ENCODE results near the gene NMRK2. TPM values are rescaled to one million over a fixed set of nuclear protein-coding genes. Genes with fewer than 3 reads are reported as not detected.

The NMRK2 gene
- total and polyA plus RNA-seq, 2 of the 13 experiments (the other 11 are each of a cell fraction or from before 2014, with no cell fraction given), result not detected

DNA sequence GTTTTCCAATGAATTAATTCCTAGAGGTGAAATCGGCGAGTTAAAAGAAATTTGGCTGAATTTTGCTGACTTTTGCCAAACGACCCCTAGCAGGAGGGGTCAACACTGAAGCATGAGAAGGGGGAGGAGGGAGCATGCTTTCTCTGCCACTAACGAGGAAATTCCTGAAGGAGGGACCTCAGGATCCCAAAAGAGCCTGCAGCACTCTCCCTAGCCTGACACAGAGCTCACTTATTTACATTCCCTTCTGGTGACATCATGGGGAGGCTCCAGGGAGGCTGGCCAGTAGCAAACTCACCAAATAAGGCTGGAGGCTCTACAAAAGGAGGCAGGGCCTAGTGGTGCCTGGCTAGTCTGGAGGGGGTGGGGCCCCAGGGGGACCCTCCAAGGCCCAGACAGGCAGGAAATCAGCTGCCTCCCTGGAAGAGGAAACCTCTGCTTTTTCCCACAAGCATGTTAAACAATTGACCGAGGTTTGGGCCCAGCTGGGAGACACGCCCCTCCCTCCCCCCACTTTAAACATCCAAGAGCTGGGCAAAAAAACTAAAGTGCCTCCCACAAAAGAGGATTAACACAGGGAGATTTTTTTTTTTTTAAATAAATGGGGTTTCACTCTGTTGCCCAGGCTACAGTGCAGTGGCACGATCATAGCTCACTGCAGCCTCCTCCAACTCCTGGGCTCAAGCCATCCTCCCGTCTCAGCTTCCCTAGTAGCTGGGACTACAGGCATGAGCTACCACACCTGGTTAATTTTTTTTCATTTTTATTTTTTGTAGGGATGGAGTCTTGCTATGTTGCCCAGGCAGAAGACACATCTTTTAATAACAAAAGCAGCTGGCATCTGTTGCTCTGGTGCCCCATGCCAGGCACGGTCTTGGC lies 35.9 kb downstream of the NMRK2 start (continued):
- TF ChIP-seq, protein P1, sequence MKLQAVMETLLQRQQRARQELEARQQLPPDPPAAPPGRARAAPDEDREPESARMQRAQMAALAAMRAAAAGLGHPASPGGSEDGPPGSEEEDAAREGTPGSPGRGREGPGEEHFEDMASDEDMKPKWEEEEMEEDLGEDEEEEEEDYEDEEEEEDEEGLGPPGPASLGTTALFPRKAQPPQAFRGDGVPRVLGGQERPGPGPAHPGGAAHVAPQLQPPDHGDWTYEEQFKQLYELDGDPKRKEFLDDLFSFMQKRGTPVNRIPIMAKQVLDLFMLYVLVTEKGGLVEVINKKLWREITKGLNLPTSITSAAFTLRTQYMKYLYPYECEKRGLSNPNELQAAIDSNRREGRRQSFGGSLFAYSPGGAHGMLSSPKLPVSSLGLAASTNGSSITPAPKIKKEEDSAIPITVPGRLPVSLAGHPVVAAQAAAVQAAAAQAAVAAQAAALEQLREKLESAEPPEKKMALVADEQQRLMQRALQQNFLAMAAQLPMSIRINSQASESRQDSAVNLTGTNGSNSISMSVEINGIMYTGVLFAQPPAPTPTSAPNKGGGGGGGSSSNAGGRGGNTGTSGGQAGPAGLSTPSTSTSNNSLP (IDR thresholded peaks at IDR 0.05; ENCODE audit: low read depth, low read length), result peak; percentile 31; the same call in 1 of the 2 replicates
- TF ChIP-seq MBD4 (IDR thresholded peaks at IDR 0.05; ENCODE audit: borderline replicate concordance, low read length) (no peak), FOXK2 (IDR thresholded peaks at IDR 0.05) (peak; percentile 87), NFE2 (CRISPR knock-in tag; IDR thresholded peaks at IDR 0.05) (no peak), ARNTL (CRISPR knock-in tag; IDR thresholded peaks at IDR 0.05) (no peak), POLR2G (IDR thresholded peaks at IDR 0.05; ENCODE audit: low read depth, low read length) (no peak), FOXK1 (CRISPR knock-in tag; IDR thresholded peaks at IDR 0.05; ENCODE audit: borderline replicate concordance, low read depth) (peak; percentile 94), ZNF780A (CRISPR knock-in tag; IDR thresholded peaks at IDR 0.05) (no peak), ZNF235 (CRISPR knock-in tag; IDR thresholded peaks at IDR 0.05; ENCODE audit: borderline replicate concordance) (no peak), ZNF30 (CRISPR knock-in tag; IDR thresholded peaks at IDR 0.05) (no peak), ISL2 (CRISPR knock-in tag; IDR thresholded peaks at IDR 0.05) (0 out of 2 replicates have a peak, but pooled peaks have one; percentile 6), KDM5A (IDR thresholded peaks at IDR 0.05; ENCODE audit: borderline replicate concordance, low read length) (no peak), ZNF558 (CRISPR knock-in tag; IDR thresholded peaks at IDR 0.05; ENCODE audit: borderline replicate concordance) (no peak; the same call in 1 of the 2 replicates), MAFF (IDR thresholded peaks at IDR 0.05; ENCODE audit: low read depth, low read length) (peak; percentile 56), SP4 (CRISPR knock-in tag; IDR thresholded peaks at IDR 0.05) (0 out of 2 replicates have a peak, but pooled peaks have one; percentile 52)
- TF ChIP-seq, protein P2, sequence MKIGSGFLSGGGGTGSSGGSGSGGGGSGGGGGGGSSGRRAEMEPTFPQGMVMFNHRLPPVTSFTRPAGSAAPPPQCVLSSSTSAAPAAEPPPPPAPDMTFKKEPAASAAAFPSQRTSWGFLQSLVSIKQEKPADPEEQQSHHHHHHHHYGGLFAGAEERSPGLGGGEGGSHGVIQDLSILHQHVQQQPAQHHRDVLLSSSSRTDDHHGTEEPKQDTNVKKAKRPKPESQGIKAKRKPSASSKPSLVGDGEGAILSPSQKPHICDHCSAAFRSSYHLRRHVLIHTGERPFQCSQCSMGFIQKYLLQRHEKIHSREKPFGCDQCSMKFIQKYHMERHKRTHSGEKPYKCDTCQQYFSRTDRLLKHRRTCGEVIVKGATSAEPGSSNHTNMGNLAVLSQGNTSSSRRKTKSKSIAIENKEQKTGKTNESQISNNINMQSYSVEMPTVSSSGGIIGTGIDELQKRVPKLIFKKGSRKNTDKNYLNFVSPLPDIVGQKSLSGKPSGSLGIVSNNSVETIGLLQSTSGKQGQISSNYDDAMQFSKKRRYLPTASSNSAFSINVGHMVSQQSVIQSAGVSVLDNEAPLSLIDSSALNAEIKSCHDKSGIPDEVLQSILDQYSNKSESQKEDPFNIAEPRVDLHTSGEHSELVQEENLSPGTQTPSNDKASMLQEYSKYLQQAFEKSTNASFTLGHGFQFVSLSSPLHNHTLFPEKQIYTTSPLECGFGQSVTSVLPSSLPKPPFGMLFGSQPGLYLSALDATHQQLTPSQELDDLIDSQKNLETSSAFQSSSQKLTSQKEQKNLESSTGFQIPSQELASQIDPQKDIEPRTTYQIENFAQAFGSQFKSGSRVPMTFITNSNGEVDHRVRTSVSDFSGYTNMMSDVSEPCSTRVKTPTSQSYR (CRISPR knock-in tag; IDR thresholded peaks at IDR 0.05; ENCODE audit: borderline replicate concordance), result peak; percentile 69; the same call in 1 of the 2 replicates
- TF ChIP-seq, protein P3, sequence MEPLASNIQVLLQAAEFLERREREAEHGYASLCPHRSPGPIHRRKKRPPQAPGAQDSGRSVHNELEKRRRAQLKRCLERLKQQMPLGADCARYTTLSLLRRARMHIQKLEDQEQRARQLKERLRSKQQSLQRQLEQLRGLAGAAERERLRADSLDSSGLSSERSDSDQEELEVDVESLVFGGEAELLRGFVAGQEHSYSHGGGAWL (CRISPR knock-in tag; IDR thresholded peaks at IDR 0.05), result no peak
- TF ChIP-seq, protein P4, sequence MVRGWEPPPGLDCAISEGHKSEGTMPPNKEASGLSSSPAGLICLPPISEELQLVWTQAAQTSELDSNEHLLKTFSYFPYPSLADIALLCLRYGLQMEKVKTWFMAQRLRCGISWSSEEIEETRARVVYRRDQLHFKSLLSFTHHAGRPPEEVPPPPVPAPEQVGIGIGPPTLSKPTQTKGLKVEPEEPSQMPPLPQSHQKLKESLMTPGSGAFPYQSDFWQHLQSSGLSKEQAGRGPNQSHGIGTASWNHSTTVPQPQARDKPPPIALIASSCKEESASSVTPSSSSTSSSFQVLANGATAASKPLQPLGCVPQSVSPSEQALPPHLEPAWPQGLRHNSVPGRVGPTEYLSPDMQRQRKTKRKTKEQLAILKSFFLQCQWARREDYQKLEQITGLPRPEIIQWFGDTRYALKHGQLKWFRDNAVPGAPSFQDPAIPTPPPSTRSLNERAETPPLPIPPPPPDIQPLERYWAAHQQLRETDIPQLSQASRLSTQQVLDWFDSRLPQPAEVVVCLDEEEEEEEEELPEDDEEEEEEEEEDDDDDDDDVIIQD (CRISPR knock-in tag; IDR thresholded peaks at IDR 0.05; ENCODE audit: low read depth), result 0 out of 2 replicates have a peak, but pooled peaks have one; percentile 16
- TF ChIP-seq, protein P5, sequence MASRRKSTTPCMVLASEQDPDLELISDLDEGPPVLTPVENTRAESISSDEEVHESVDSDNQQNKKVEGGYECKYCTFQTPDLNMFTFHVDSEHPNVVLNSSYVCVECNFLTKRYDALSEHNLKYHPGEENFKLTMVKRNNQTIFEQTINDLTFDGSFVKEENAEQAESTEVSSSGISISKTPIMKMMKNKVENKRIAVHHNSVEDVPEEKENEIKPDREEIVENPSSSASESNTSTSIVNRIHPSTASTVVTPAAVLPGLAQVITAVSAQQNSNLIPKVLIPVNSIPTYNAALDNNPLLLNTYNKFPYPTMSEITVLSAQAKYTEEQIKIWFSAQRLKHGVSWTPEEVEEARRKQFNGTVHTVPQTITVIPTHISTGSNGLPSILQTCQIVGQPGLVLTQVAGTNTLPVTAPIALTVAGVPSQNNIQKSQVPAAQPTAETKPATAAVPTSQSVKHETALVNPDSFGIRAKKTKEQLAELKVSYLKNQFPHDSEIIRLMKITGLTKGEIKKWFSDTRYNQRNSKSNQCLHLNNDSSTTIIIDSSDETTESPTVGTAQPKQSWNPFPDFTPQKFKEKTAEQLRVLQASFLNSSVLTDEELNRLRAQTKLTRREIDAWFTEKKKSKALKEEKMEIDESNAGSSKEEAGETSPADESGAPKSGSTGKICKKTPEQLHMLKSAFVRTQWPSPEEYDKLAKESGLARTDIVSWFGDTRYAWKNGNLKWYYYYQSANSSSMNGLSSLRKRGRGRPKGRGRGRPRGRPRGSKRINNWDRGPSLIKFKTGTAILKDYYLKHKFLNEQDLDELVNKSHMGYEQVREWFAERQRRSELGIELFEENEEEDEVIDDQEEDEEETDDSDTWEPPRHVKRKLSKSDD (CRISPR knock-in tag; IDR thresholded peaks at IDR 0.05; ENCODE audit: low read depth), result no peak
